Left lung (tissue), 10 donors: ENCODE results near the gene C19orf53. TPM values are rescaled to one million over a fixed set of nuclear protein-coding genes. Genes with fewer than 3 reads are reported as not detected.

Source experiments
- ATAC-seq: fragments of 200-7000 bp; cut with Tn5 transposase; one replicate; pipeline ENCODE4 v1.9.1; 2020; ENCODE audit warnings: moderate library complexity
- DNase-seq, 4 donors: peaks; one replicate each; pipeline ENCODE4 v3.0.0-alpha.2; 2013 to 2020
- H3K27ac ChIP-seq, 2 donors: fragments of 200-600 bp; sonication (generic) in 1 of 2; one replicate each; pipeline versions ENCODE4 v1.5.0 to v1.8.0; 2020 to 2021
- H3K27me3 ChIP-seq, 2 donors: fragments of 200-600 bp; sonication (generic) in 1 of 2; one replicate each; pipeline versions ENCODE4 v1.5.0 to v1.8.0; 2020 to 2021
- H3K36me3 ChIP-seq, 2 donors: fragments of 200-600 bp; sonication (generic) in 1 of 2; one replicate each; pipeline versions ENCODE4 v1.5.0 to v1.8.0; 2020 to 2021
- H3K4me1 ChIP-seq, 2 donors: fragments of 200-600 bp; one replicate each; pipeline ENCODE4 v1.8.0; 2021
- H3K4me3 ChIP-seq, 2 donors: fragments of 200-600 bp; sonication (generic) in 1 of 2; one replicate each; pipeline versions ENCODE4 v1.5.0 to v1.8.0; 2020 to 2021; ENCODE audit warnings: mild to moderate bottlenecking in 1 of 2
- H3K9me3 ChIP-seq, 2 donors: fragments of 200-600 bp; sonication (generic) in 1 of 2; one replicate each; pipeline versions ENCODE4 v1.5.0 to v1.8.0; 2020 to 2021
- intact Hi-C, 2 donors: fragments of 100-400 bp; cut with DNase I; formaldehyde crosslinking; loops; one replicate each; pipeline versions ENCODE4 v1.11.2 to v1.14.2; 2022
- polyA plus RNA-seq, 6 donors: library from polyadenylated mRNA; unstranded; fragments of 120-200 nt; gene quantifications; one replicate each; pipeline ENCODE4 v1.2.1, GENCODE V29; 2013; ENCODE audit not compliant: insufficient read length in 6 of 6
- total RNA-seq, 2 donors: library from RNA; stranded (reverse); fragmentation: NEBNext Ultra II Directional; extraction: Animal tissue kit (Norgen Biotek cat#: 25700); gene quantifications; one replicate each; pipeline ENCODE4 v1.2.1, GENCODE V29; 2021
- TF ChIP-seq, protein P1 (sequence below), 2 donors: fragments of 200-600 bp; sonication (generic) in 1 of 2; IDR thresholded peaks; one replicate each; pipeline versions ENCODE4 v1.5.0 to v1.8.0; 2021; ENCODE audit warnings: antibody characterized with exemption in 2 of 2
- donor health status: DM: no; HTN: yes; CAD: no.
- donor health status: DM: no; HTN: no; CAD: no.

C19orf53 gene
- total and polyA plus RNA-seq, 8 donors = 64.8 to 116 (median 89.5) TPM

DNA sequence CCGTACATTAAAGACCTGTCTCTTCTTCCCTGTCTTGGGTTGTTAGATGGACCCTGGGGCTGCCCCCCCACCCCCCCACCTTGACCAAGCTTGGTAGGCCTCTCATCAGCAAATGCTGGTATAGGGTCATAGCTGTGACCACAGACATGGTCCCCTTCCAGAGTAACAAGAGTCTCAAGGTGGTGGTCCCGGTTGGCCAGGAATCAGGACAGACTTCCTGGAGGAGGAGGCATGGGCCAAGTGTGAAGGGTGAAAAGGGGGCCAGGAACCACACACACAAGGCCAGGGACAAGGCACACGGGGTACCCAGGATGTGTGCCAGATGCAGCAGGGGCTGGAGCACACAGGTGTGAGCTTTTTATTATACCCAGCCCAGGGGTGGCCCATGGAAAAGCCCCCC is 11.0 kb upstream of the C19orf53 start:
- intact Hi-C loops = no loop called here
- DNase-seq (no peak), ATAC-seq (no peak)
- no peaks in the 10 kb centered on the region for H3K9me3 ChIP-seq
- peaks cover 4 to 24% of the 10 kb centered on the region in 2 donors for H3K4me1 ChIP-seq
- no peak overlapping the region for H3K4me3 ChIP-seq
- no peak overlapping the region for H3K27ac ChIP-seq
- H3K36me3 ChIP-seq = peaks cover 0 to 54% of the 10 kb centered on the region in 2 donors
- TF ChIP-seq, protein P1, sequence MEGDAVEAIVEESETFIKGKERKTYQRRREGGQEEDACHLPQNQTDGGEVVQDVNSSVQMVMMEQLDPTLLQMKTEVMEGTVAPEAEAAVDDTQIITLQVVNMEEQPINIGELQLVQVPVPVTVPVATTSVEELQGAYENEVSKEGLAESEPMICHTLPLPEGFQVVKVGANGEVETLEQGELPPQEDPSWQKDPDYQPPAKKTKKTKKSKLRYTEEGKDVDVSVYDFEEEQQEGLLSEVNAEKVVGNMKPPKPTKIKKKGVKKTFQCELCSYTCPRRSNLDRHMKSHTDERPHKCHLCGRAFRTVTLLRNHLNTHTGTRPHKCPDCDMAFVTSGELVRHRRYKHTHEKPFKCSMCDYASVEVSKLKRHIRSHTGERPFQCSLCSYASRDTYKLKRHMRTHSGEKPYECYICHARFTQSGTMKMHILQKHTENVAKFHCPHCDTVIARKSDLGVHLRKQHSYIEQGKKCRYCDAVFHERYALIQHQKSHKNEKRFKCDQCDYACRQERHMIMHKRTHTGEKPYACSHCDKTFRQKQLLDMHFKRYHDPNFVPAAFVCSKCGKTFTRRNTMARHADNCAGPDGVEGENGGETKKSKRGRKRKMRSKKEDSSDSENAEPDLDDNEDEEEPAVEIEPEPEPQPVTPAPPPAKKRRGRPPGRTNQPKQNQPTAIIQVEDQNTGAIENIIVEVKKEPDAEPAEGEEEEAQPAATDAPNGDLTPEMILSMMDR (IDR thresholded peaks at IDR 0.05) = no peak
- H3K27me3 ChIP-seq = no peaks in the 10 kb centered on the region

GRCh38 chr19:13764101-13764807 is 10.0 kb upstream of the C19orf53 start, which contains the start of gene MRI1:
TSS of gene MRI1 (plus strand) at chr19:13764522. CDS start at chr19:13764589, 67 bp downstream.
- ATAC-seq (peak; percentile 90), DNase-seq (peak; percentile 76 to 92 (median 87))
- TF ChIP-seq, protein P1 (IDR thresholded peaks at IDR 0.05) = no peak
- H3K27me3 ChIP-seq = no peaks in the 10 kb centered on the region
- intact Hi-C loops = no loop called here
- peak within 1 kb of the TSS in 1 of 2 donors; percentile 74 for H3K27ac ChIP-seq
- H3K36me3 ChIP-seq = peaks cover 0 to 54% of the 10 kb centered on the region in 2 donors
- peaks cover 4 to 24% of the 10 kb centered on the region in 2 donors for H3K4me1 ChIP-seq
- H3K4me3 ChIP-seq = peak within 1 kb of the TSS; percentile 60 to 72
- no peaks in the 10 kb centered on the region for H3K9me3 ChIP-seq

DNA sequence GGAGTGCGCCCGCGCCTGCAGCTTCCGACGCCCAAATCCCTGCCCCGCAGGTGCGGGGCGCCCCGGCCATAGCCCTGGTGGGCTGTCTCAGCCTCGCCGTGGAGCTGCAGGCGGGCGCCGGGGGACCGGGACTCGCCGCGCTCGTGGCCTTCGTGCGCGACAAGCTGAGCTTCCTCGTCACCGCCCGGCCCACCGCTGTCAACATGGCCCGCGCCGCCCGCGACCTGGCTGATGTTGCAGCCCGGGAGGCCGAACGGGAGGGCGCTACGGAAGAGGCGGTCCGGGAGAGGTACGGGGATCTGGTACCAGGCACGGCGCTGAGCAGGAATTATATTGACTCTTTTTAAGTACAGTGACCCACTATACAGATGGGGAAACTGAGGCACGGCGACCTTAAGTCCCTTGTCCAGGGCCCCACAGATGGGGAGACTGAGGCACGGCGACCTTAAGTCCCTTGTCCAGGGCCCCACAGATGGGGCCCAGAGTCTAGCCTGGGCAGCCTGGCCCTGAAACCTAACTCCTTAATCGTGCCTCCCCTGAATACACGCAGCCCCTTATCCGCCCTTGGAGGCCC is 9.3 kb upstream of the C19orf53 start:
- ATAC-seq = peak; percentile 40
- peak overlapping the region; percentile 60 to 72 for H3K4me3 ChIP-seq
- no peaks in the 10 kb centered on the region for H3K27me3 ChIP-seq
- H3K9me3 ChIP-seq = no peaks in the 10 kb centered on the region
- peaks cover 4 to 24% of the 10 kb centered on the region in 2 donors for H3K4me1 ChIP-seq
- peaks cover 0 to 54% of the 10 kb centered on the region in 2 donors for H3K36me3 ChIP-seq
- DNase-seq = peak in 1 of 4 donors; percentile 89
- TF ChIP-seq, protein P1 (IDR thresholded peaks at IDR 0.05) = no peak
- peak overlapping the region in 1 of 2 donors; percentile 74 for H3K27ac ChIP-seq
- intact Hi-C loops = no loop called here

- peak overlapping the region in 1 of 2 donors; percentile 74 for H3K27ac ChIP-seq
- H3K9me3 ChIP-seq = no peaks in the 10 kb centered on the region
- H3K4me3 ChIP-seq = peak overlapping the region; percentile 60 to 72
- H3K36me3 ChIP-seq = peaks cover 0 to 54% of the 10 kb centered on the region in 2 donors
- H3K4me1 ChIP-seq = peaks cover 4 to 24% of the 10 kb centered on the region in 2 donors
- H3K27me3 ChIP-seq = no peaks in the 10 kb centered on the region
- intact Hi-C loops = no loop called here
- no peak for ATAC-seq
- TF ChIP-seq, protein P1 (IDR thresholded peaks at IDR 0.05) = no peak
- DNase-seq = no peak
Observed at GRCh38 chr19:13765395-13766094, 8.7 kb upstream of the C19orf53 start.

- Histone ChIP-seq H3K4me3 (peak overlapping the region in 1 of 2 donors; percentile 72), H3K4me1 (peaks cover 4 to 24% of the 10 kb centered on the region in 2 donors), H3K9me3 (no peaks in the 10 kb centered on the region), H3K27me3 (no peaks in the 10 kb centered on the region), H3K36me3 (peaks cover 0 to 54% of the 10 kb centered on the region in 2 donors), H3K27ac (peak overlapping the region in 1 of 2 donors; percentile 74)
- intact Hi-C loops = no loop called here
- TF ChIP-seq, protein P1 (IDR thresholded peaks at IDR 0.05) = no peak
- no peak for ATAC-seq
- DNase-seq = no peak
Observed at GRCh38 chr19:13766095-13766481, 8.2 kb upstream of the C19orf53 start.
